PFSK-1 (cell line): ENCODE measurements around the gene AATK.

Source experiments
- FOXP2 ChIP-seq: optimal IDR thresholded peaks from 2 replicates; pipeline ENCODE3; 2011; ENCODE audit warnings: borderline replicate concordance, control low read depth, inconsistent platforms; ENCODE audit not compliant: insufficient read depth; ENCODE audit errors: extremely low read length, extremely low read depth
- POLR2AphosphoS5 ChIP-seq: IDR thresholded peaks from 2 replicates; pipeline ENCODE4 v1.6.1; 2012; ENCODE audit warnings: low read depth, mild to moderate bottlenecking, control low read depth, low read length, moderate library complexity
- SIN3A ChIP-seq: IDR thresholded peaks from 2 replicates; pipeline ENCODE4 v1.6.1; 2012; ENCODE audit warnings: mild to moderate bottlenecking, low read length, moderate library complexity, borderline replicate concordance; ENCODE audit not compliant: insufficient read depth
- TAF1 ChIP-seq: IDR thresholded peaks from 2 replicates; pipeline ENCODE4 v1.6.1; 2012; ENCODE audit warnings: low read length, control low read depth, borderline replicate concordance; ENCODE audit not compliant: insufficient read depth
- TF ChIP-seq, protein P1 (sequence below), 2 experiments: IDR thresholded peaks; 2 replicates each; pipeline versions ENCODE4 v1.6.1 to v1.8.0; 2011 to 2012; ENCODE audit warnings: low read depth in 2 of 2, low read length in 2 of 2, control low read depth in 1 of 2, inconsistent platforms in 1 of 2, mild to moderate bottlenecking in 1 of 2, moderate library complexity in 1 of 2; ENCODE audit not compliant: insufficient read depth in 1 of 2

DNA sequence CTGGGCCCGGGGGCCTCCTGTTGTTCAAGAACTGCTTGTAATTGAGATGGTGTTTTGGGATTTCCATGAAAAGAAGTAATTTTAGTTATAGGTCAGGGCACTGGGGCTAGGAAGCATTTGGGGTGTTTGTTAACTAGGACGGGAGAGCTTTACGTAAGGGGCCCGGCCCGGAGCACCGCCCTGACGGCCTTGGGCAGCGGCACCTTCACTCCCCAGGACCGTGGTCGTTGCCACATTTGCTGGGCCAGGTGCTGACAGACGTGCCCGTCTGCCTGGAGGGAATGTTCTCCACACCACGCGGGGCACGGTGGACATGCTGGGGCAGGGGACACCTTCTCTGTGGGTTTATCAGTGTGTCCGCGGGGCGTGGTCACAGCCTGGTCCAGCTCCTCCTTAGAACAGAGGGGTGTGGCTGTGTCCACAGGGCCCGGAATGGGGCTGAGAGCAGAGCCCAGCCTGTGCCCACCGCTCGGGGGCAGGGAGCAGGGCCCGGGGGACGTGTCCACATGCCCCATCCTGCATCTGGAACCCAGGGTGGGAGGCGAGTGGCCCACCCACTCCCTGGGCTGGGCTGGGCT lies 73.4 kb downstream of the AATK start:
- TF ChIP-seq, protein P1, sequence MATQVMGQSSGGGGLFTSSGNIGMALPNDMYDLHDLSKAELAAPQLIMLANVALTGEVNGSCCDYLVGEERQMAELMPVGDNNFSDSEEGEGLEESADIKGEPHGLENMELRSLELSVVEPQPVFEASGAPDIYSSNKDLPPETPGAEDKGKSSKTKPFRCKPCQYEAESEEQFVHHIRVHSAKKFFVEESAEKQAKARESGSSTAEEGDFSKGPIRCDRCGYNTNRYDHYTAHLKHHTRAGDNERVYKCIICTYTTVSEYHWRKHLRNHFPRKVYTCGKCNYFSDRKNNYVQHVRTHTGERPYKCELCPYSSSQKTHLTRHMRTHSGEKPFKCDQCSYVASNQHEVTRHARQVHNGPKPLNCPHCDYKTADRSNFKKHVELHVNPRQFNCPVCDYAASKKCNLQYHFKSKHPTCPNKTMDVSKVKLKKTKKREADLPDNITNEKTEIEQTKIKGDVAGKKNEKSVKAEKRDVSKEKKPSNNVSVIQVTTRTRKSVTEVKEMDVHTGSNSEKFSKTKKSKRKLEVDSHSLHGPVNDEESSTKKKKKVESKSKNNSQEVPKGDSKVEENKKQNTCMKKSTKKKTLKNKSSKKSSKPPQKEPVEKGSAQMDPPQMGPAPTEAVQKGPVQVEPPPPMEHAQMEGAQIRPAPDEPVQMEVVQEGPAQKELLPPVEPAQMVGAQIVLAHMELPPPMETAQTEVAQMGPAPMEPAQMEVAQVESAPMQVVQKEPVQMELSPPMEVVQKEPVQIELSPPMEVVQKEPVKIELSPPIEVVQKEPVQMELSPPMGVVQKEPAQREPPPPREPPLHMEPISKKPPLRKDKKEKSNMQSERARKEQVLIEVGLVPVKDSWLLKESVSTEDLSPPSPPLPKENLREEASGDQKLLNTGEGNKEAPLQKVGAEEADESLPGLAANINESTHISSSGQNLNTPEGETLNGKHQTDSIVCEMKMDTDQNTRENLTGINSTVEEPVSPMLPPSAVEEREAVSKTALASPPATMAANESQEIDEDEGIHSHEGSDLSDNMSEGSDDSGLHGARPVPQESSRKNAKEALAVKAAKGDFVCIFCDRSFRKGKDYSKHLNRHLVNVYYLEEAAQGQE (IDR thresholded peaks at IDR 0.05; ENCODE audit: insufficient read depth in 1 of 2, low read depth in 2 of 2, low read length in 2 of 2), result no peak
- TF ChIP-seq POLR2AphosphoS5 (no peak), TAF1 (no peak), SIN3A (no peak), FOXP2 (no peak)
